Gastroesophageal sphincter (tissue), 4 donors: Measurements from ENCODE around the gene DSCAML1. TPM values are rescaled to one million over a fixed set of nuclear protein-coding genes. Genes with fewer than 3 reads are reported as not detected.

Source experiments
- ATAC-seq: fragments of 150-250 bp; one replicate; pipeline ENCODE4 v1.9.1; 2016; ENCODE audit warnings: mild to moderate bottlenecking, moderate library complexity
- H3K27ac ChIP-seq, 4 donors: fragments of 200-600 bp; sonication (generic) in 3 of 4; 1 replicate in 3 of 4; 2 replicates in 1 of 4; pipeline ENCODE4 v1.5.1; 2016 to 2019
- H3K27me3 ChIP-seq: fragments of 200-600 bp; sonication (generic); one replicate; pipeline ENCODE4 v1.5.1; 2019
- H3K36me3 ChIP-seq, 2 donors: fragments of 200-600 bp; sonication (generic); one replicate each; pipeline ENCODE4 v1.5.1; 2019; ENCODE audit warnings: control low read depth in 1 of 2
- H3K4me1 ChIP-seq, 3 donors: fragments of 200-600 bp; sonication (generic); 1 replicate in 2 of 3; 2 replicates in 1 of 3; pipeline ENCODE4 v1.5.1; 2016 to 2019; ENCODE audit warnings: control low read depth in 2 of 3
- H3K4me3 ChIP-seq, 2 donors: fragments of 200-600 bp; sonication (generic); one replicate each; pipeline ENCODE4 v1.5.1; 2019; ENCODE audit warnings: mild to moderate bottlenecking in 1 of 2, moderate library complexity in 1 of 2
- H3K9me3 ChIP-seq, 3 donors: fragments of 200-600 bp; sonication (generic); one replicate each; pipeline ENCODE4 v1.5.1; 2017 to 2019; ENCODE audit warnings: control low read depth in 2 of 3
- EP300 ChIP-seq: sonication (generic); formaldehyde crosslinking; IDR thresholded peaks from one replicate; pipeline ENCODE4 v1.6.1; 2017; ENCODE audit warnings: antibody characterized with exemption, mild to moderate bottlenecking
- POLR2A ChIP-seq, 2 donors: fragments of 450-650 bp; IDR thresholded peaks; one replicate each; pipeline ENCODE4 v1.6.1; 2017; ENCODE audit warnings: antibody characterized with exemption in 2 of 2, mild to moderate bottlenecking in 2 of 2, moderate library complexity in 1 of 2
- POLR2AphosphoS5 ChIP-seq: sonication (generic); formaldehyde crosslinking; IDR thresholded peaks from one replicate; pipeline ENCODE4 v1.6.1; 2017; ENCODE audit warnings: antibody characterized with exemption
- WGBS, 2 donors: methylation state at CpG; one replicate each; pipeline ENCODE4 v1.1.5; 2018; ENCODE audit warnings: low coverage in 1 of 2; 5-methylcytosine and 5-hydroxymethylcytosine counted together
- total RNA-seq, 4 donors: library from RNA; depleted of rRNA; stranded (reverse); fragments of >200 nt; gene quantifications; one replicate each; pipeline ENCODE4 v1.1.0, GENCODE V29; 2016
- TF ChIP-seq, protein P1 (sequence below), 4 experiments: fragments of 200-600 bp in 2 of 4; fragments of 450-650 bp in 2 of 4; sonication (generic) in 1 of 4; IDR thresholded peaks; one replicate each; pipeline ENCODE4 v1.5.1; 2017 to 2019; ENCODE audit warnings: antibody characterized with exemption in 4 of 4, mild to moderate bottlenecking in 2 of 4, moderate library complexity in 2 of 4

Gene DSCAML1
- total RNA-seq, 4 donors from 2014 or later = 0.35 to 2.5 (median 0.73) TPM

DNA sequence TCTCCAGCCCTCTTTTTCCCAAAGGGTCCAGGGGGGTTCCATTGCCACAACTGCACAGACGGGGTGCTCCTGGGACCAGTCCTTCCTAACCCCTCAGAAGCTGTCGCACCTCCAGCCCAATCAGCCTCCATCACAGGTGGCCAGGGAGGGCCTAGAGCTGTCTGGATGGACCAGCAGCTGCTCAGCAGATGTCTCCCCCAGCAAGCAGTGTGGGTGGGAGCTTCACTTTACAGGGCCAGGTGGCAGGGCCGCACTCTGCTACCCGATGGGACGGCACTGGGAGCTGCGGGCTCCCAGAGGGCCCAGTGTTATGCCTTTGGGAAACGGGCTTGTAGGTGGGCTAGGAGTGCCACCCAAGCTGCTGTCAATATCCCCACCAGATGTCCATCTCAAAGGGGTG is 120.5 kb downstream of the DSCAML1 start:
- Histone ChIP-seq H3K4me1 (no peaks in the 10 kb centered on the region), H3K27me3 (peaks cover 17% of the 10 kb centered on the region), H3K4me3 (no peak overlapping the region), H3K9me3 (no peaks in the 10 kb centered on the region), H3K36me3 (no peaks in the 10 kb centered on the region), H3K27ac (no peak overlapping the region)
- TF ChIP-seq POLR2AphosphoS5 (no peak), POLR2A (IDR thresholded peaks at IDR 0.05) (no peak), EP300 (no peak)
- TF ChIP-seq, protein P1, sequence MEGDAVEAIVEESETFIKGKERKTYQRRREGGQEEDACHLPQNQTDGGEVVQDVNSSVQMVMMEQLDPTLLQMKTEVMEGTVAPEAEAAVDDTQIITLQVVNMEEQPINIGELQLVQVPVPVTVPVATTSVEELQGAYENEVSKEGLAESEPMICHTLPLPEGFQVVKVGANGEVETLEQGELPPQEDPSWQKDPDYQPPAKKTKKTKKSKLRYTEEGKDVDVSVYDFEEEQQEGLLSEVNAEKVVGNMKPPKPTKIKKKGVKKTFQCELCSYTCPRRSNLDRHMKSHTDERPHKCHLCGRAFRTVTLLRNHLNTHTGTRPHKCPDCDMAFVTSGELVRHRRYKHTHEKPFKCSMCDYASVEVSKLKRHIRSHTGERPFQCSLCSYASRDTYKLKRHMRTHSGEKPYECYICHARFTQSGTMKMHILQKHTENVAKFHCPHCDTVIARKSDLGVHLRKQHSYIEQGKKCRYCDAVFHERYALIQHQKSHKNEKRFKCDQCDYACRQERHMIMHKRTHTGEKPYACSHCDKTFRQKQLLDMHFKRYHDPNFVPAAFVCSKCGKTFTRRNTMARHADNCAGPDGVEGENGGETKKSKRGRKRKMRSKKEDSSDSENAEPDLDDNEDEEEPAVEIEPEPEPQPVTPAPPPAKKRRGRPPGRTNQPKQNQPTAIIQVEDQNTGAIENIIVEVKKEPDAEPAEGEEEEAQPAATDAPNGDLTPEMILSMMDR (IDR thresholded peaks at IDR 0.05) = no peak
- 94% methylated on average over 2 of the region's 7 CpGs; no CpG with 5 or more reads in 1 of the 2 donors for WGBS, 2 donors
- no peak for ATAC-seq

DNA sequence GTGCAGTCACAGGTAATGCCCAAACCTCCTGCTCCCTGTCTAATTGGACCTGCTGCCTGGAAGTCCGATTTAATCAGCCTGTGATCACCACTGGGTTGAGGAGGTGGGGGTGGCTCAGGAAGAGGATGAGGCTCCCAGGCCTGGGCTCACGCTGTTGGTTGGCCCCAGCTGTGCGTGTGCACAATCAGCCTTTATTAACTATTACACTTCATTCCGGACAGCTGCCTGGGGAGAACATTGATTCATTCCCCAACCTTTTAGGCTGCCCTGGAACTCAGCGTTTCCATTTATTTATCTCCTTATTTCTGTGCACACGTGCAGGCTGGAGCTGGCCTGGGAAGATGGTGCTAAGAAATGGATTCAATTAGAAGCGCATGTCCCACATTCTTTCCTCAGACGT is 123.4 kb downstream of the DSCAML1 start:
- no peaks in the 10 kb centered on the region for H3K36me3 ChIP-seq
- no peak overlapping the region for H3K27ac ChIP-seq
- no peak for ATAC-seq
- H3K27me3 ChIP-seq = peaks cover 13% of the 10 kb centered on the region
- no peaks in the 10 kb centered on the region for H3K4me1 ChIP-seq
- WGBS, 2 donors = 65% methylated on average over 5 to 8 of the region's 8 CpGs
- no peaks in the 10 kb centered on the region for H3K9me3 ChIP-seq
- TF ChIP-seq POLR2A (IDR thresholded peaks at IDR 0.05) = no peak
- no peak for TF ChIP-seq EP300
- TF ChIP-seq, protein P1 (IDR thresholded peaks at IDR 0.05) = no peak
- no peak for TF ChIP-seq POLR2AphosphoS5
- no peak overlapping the region for H3K4me3 ChIP-seq

DNA sequence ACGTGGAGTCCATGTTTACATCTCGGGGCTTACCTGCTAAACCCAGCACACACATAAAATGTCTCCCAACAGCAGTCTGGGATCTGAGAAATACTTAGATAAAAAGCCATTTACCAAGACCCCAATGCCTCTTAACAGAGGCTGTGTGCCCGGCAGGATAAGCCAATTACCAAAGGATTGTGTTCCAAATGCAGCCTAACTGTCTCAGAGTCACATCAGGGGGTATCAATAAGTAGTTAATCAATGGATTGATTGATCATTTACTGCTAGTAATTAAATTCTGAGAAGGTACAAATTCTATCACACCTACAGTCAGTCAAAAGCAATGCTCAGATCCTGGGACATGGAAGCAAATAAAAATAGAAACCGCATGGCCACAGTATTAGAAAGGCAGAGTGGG is 125.6 kb downstream of the DSCAML1 start:
- Histone ChIP-seq H3K36me3 (no peaks in the 10 kb centered on the region), H3K27me3 (peaks cover 5% of the 10 kb centered on the region), H3K27ac (no peak overlapping the region), H3K9me3 (no peaks in the 10 kb centered on the region), H3K4me3 (no peak overlapping the region), H3K4me1 (no peaks in the 10 kb centered on the region)
- 82% methylated on average over 3 of the region's 4 CpGs; no CpG with 5 or more reads in 1 of the 2 donors for WGBS, 2 donors
- ATAC-seq = no peak
- TF ChIP-seq, protein P1 (IDR thresholded peaks at IDR 0.05) = no peak
- TF ChIP-seq POLR2AphosphoS5 (no peak), EP300 (no peak), POLR2A (IDR thresholded peaks at IDR 0.05) (no peak)

DNA sequence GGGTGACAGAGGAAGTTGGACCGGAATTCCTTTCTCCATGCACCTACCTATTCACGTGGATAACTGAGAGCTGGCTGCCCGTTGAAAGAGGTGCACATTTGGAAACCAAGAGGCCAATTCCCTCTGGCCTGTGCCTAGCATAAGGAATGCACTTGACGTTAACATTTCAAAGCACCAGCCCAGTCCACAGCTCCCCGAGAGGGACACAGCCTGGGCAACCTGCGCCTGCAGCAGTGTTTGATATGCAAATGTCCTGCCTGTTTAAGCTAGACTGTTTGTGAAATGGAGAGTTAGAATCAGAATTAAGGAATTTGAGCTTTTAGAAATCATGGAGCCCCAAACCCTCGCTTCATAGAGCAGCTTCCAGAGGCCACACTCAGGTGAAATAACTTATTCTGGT is 126.1 kb downstream of the DSCAML1 start:
- Histone ChIP-seq H3K4me1 (no peaks in the 10 kb centered on the region), H3K27me3 (peaks cover 4% of the 10 kb centered on the region), H3K27ac (no peak overlapping the region), H3K9me3 (no peaks in the 10 kb centered on the region), H3K4me3 (no peak overlapping the region), H3K36me3 (no peaks in the 10 kb centered on the region)
- 92 to 93% methylated on average over 2 to 5 of the region's 7 CpGs for WGBS, 2 donors
- TF ChIP-seq EP300 (no peak), POLR2A (IDR thresholded peaks at IDR 0.05) (no peak), POLR2AphosphoS5 (no peak)
- TF ChIP-seq, protein P1 (IDR thresholded peaks at IDR 0.05) = no peak
- no peak for ATAC-seq

DNA sequence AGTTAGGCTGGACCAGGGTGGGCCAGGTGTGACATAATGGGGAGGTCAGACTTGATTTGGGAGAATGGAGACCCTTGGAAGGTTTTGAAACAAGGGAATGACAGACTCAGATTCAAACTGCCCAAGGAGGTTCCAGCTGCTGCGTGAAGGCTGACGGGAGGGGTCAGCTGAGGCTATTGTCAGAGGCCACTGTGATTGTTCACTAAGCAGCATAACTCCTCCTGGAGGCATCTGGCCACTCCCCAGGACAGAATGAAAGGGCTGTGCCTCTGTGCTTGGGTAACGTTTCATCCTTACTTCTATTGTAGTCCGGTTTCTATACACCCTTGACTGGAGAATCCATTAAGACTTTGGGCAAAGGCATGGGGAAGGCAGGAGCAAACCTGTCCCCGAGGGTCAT is 126.6 kb downstream of the DSCAML1 start:
- Histone ChIP-seq H3K9me3 (no peaks in the 10 kb centered on the region), H3K27me3 (peaks cover 4% of the 10 kb centered on the region), H3K4me1 (peaks cover 0 to 2% (median 0%) of the 10 kb centered on the region in 3 donors), H3K36me3 (no peaks in the 10 kb centered on the region), H3K4me3 (no peak overlapping the region), H3K27ac (no peak overlapping the region)
- TF ChIP-seq POLR2AphosphoS5 = no peak
- TF ChIP-seq POLR2A (IDR thresholded peaks at IDR 0.05) = no peak
- TF ChIP-seq, protein P1 (IDR thresholded peaks at IDR 0.05) = no peak
- no peak for TF ChIP-seq EP300
- ATAC-seq = no peak
- WGBS, 2 donors = 70 to 100% methylated on average over 2 of the region's 5 CpGs
